Liver (tissue), 9 donors: ENCODE data around the gene CNIH2. TPM values are rescaled to one million over a fixed set of nuclear protein-coding genes. Genes with fewer than 3 reads are reported as not detected.

ENCODE experiments used
- DNase-seq: peaks from one replicate; pipeline ENCODE4 v3.0.0-alpha.2; 2017; ENCODE audit warnings: low spot score
- H3K27ac ChIP-seq, 2 donors: one replicate each; pipeline ENCODE4 v1.7.0; 2013; ENCODE audit warnings: inconsistent platforms in 2 of 2, low read length in 2 of 2, control low read depth in 1 of 2, low read depth in 1 of 2, mild to moderate bottlenecking in 1 of 2
- H3K27me3 ChIP-seq, 4 donors: one replicate each; pipeline versions ENCODE4 v1.6.1 to v1.7.0; 2013; ENCODE audit warnings: low read length in 3 of 4, inconsistent platforms in 1 of 4, mild to moderate bottlenecking in 1 of 4, moderate library complexity in 1 of 4; ENCODE audit not compliant: control insufficient read depth in 4 of 4, insufficient read depth in 4 of 4
- H3K36me3 ChIP-seq, 4 donors: one replicate each; pipeline versions ENCODE4 v1.6.1 to v1.7.0; 2013; ENCODE audit warnings: low read length in 3 of 4, mild to moderate bottlenecking in 3 of 4, low read depth in 1 of 4, moderate library complexity in 1 of 4; ENCODE audit not compliant: control insufficient read depth in 4 of 4, insufficient read depth in 3 of 4
- H3K4me1 ChIP-seq, 4 donors: one replicate each; pipeline versions ENCODE4 v1.6.1 to v1.7.0; 2013; ENCODE audit warnings: low read length in 3 of 4, mild to moderate bottlenecking in 3 of 4, moderate library complexity in 1 of 4; ENCODE audit not compliant: control insufficient read depth in 4 of 4, insufficient read depth in 4 of 4
- H3K4me3 ChIP-seq, 3 donors: one replicate each; pipeline versions ENCODE4 v1.6.1 to v1.7.0; 2013; ENCODE audit warnings: low read length in 3 of 3, control low read depth in 1 of 3, low read depth in 1 of 3, mild to moderate bottlenecking in 1 of 3
- H3K9ac ChIP-seq, 2 donors: one replicate each; pipeline ENCODE4 v1.7.0; 2013; ENCODE audit warnings: low read length in 2 of 2, mild to moderate bottlenecking in 2 of 2, moderate library complexity in 2 of 2, control low read depth in 1 of 2, low read depth in 1 of 2
- H3K9me3 ChIP-seq, 4 donors: one replicate each; pipeline versions ENCODE4 v1.6.1 to v1.7.0; 2013; ENCODE audit warnings: low read length in 3 of 4; ENCODE audit not compliant: control insufficient read depth in 4 of 4
- EGR1 ChIP-seq, 2 donors: IDR thresholded peaks; 2 replicates each; pipeline ENCODE4 v1.6.1; 2016 to 2018; ENCODE audit warnings: antibody characterized with exemption in 2 of 2, low read depth in 2 of 2
- FOXA1 ChIP-seq: IDR thresholded peaks from 2 replicates; pipeline ENCODE4 v1.6.1; 2016; ENCODE audit warnings: antibody characterized with exemption
- FOXA2 ChIP-seq: IDR thresholded peaks from 2 replicates; pipeline ENCODE4 v1.6.1; 2016; ENCODE audit warnings: antibody characterized with exemption
- GABPA ChIP-seq, 2 donors: IDR thresholded peaks in 1 of 2; conservative IDR thresholded peaks in 1 of 2; 2 replicates each; pipeline ENCODE4 v1.6.1; 2016; ENCODE audit warnings: antibody characterized with exemption in 2 of 2, mild to moderate bottlenecking in 1 of 2, moderate library complexity in 1 of 2
- HNF4A ChIP-seq, 2 donors: conservative IDR thresholded peaks; 2 replicates each; pipeline ENCODE4 v1.6.1; 2016; ENCODE audit warnings: antibody characterized with exemption in 2 of 2, mild to moderate bottlenecking in 2 of 2
- HNF4G ChIP-seq: IDR thresholded peaks from 2 replicates; pipeline ENCODE4 v1.6.1; 2016; ENCODE audit warnings: antibody characterized with exemption
- JUND ChIP-seq, 2 donors: IDR thresholded peaks; 2 replicates each; pipeline ENCODE4 v1.6.1; 2016; ENCODE audit warnings: antibody characterized with exemption in 2 of 2
- NR2F2 ChIP-seq: IDR thresholded peaks from 2 replicates; pipeline ENCODE4 v1.6.1; 2016; ENCODE audit warnings: antibody characterized with exemption
- RAD21 ChIP-seq, 2 donors: IDR thresholded peaks; 2 replicates each; pipeline ENCODE4 v1.6.1; 2016; ENCODE audit warnings: antibody characterized with exemption in 2 of 2, mild to moderate bottlenecking in 2 of 2
- RXRA ChIP-seq, 2 donors: IDR thresholded peaks; 2 replicates each; pipeline ENCODE4 v1.6.1; 2017 to 2018; ENCODE audit warnings: antibody characterized with exemption in 2 of 2, mild to moderate bottlenecking in 1 of 2
- SP1 ChIP-seq: IDR thresholded peaks from 2 replicates; pipeline ENCODE4 v1.6.1; 2018; ENCODE audit warnings: antibody characterized with exemption, mild to moderate bottlenecking
- TAF1 ChIP-seq: conservative IDR thresholded peaks from 2 replicates; pipeline ENCODE4 v1.6.1; 2016; ENCODE audit warnings: antibody characterized with exemption, mild to moderate bottlenecking
- YY1 ChIP-seq: IDR thresholded peaks from 2 replicates; pipeline ENCODE4 v1.6.1; 2016; ENCODE audit warnings: antibody characterized with exemption, mild to moderate bottlenecking
- WGBS: extraction: QIAGEN DNeasy Blood & Tissue Kit; methylation state at CpG from one replicate; pipeline ENCODE4 v1.1.7; 2013; 5-methylcytosine and 5-hydroxymethylcytosine counted together
- polyA plus RNA-seq, 2 donors: library from polyadenylated mRNA; stranded (reverse) in 1 of 2; unstranded in 1 of 2; fragments of 200-250 nt in 1 of 2; fragments of >200 nt in 1 of 2; fragmentation: Nextera tagmentation in 1 of 2; extraction: Ambion mirVana in 1 of 2; gene quantifications; one replicate each; pipeline versions ENCODE4 v1.2.1 to v1.2.3, GENCODE V29; 2013 to 2015
- total RNA-seq, 2 donors: library from RNA; depleted of rRNA; stranded (reverse); fragments of >200 nt; gene quantifications; one replicate each; pipeline ENCODE4 v1.2.3, GENCODE V29; 2014
- TF ChIP-seq, protein P1 (sequence below): IDR thresholded peaks from 2 replicates; pipeline ENCODE4 v1.6.1; 2016; ENCODE audit warnings: antibody characterized with exemption
- donor health status: healthy.
- donor health status: healthy.
- donor health status: healthy.
- donor health status: healthy.
- donor health status: healthy.

Gene CNIH2
- total and polyA plus RNA-seq, 4 donors = 0.07 TPM; not detected in 3

DNA sequence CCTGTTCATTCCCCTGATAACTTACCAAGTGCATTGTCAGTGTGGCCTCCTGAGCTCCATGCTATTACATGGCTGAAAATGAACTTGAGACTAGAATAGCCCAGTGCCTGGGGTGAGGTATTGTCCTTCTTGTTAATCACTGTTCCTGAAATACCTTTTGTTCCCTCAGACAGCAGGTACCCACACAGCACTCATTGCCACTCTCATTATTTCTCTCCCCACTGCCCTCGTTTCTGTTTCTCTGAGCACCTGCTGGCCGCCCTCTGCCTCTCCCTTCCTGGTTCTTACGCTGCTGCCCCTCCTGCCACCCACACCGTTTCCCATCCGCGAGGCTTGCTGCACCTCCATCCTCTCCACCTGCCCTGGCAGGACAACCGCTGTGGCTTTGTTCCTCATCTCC lies 46.4 kb upstream of the CNIH2 start (continued):
- TF ChIP-seq TAF1 (no peak), FOXA2 (no peak), JUND (IDR thresholded peaks at IDR 0.05) (no peak), RXRA (IDR thresholded peaks at IDR 0.05) (no peak), NR2F2 (no peak), HNF4G (no peak), SP1 (no peak)

DNA sequence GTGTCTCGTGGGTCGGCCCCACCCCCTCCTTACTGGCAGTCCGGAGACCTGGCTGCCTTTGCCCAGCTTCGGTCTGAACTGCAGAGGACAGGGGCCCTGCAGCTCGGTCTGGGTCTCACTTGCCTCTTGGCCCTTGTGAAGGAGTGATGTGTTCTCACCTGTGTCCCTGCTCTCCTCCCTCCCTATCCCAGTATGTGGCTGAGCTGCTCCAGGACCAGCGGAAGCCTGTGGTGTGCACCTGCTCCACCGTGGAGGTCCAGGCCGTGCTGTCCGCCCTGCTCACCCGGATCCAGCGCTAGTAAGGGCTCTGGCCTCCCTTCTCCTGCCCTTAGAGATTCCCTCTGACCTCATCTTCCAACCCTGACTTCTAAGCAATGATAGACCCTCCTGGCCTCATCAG lies 45.2 kb upstream of the CNIH2 start:
- Histone ChIP-seq H3K4me1 (no peaks in the 10 kb centered on the region), H3K27ac (no peak overlapping the region), H3K9ac (no peak overlapping the region), H3K4me3 (no peak overlapping the region), H3K27me3 (no peaks in the 10 kb centered on the region), H3K36me3 (peaks cover 3 to 28% (median 13%) of the 10 kb centered on the region in 4 donors), H3K9me3 (no peaks in the 10 kb centered on the region)
- DNase-seq = no peak
- WGBS = 94% methylated on average over 11 of the region's 11 CpGs
- TF ChIP-seq RXRA (IDR thresholded peaks at IDR 0.05) = no peak

DNA sequence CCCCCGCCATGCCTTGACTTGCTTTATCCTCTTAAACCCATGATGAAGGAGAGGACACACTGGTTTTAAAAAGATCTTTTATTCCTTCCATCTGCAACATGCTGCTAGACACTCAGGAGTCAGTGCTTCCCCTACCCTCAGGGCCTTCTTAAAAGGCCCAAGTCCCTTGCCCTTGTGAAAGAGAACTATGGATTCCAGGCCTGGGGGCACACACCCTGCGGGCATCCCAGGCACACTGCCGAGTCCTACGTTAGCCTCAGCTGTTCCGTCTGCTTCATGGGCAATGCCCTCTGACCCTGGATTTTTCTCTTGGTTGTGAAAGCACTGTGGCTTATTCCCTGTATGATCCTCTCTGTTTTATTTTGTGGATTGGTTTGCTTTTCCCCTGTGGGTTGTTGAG lies 44.7 kb upstream of the CNIH2 start:
- Histone ChIP-seq H3K9ac (no peak overlapping the region), H3K27me3 (no peaks in the 10 kb centered on the region), H3K4me1 (no peaks in the 10 kb centered on the region), H3K36me3 (peaks cover 3 to 28% (median 12%) of the 10 kb centered on the region in 4 donors), H3K9me3 (no peaks in the 10 kb centered on the region), H3K4me3 (no peak overlapping the region), H3K27ac (no peak overlapping the region)
- WGBS = 92% methylated on average over 5 of the region's 5 CpGs
- DNase-seq = no peak
- no peak for TF ChIP-seq YY1
- TF ChIP-seq FOXA1 = no peak
- TF ChIP-seq JUND (IDR thresholded peaks at IDR 0.05) = no peak
- TF ChIP-seq EGR1 (IDR thresholded peaks at IDR 0.05; ENCODE audit: low read depth in 2 of 2) = no peak
- TF ChIP-seq, protein P1, sequence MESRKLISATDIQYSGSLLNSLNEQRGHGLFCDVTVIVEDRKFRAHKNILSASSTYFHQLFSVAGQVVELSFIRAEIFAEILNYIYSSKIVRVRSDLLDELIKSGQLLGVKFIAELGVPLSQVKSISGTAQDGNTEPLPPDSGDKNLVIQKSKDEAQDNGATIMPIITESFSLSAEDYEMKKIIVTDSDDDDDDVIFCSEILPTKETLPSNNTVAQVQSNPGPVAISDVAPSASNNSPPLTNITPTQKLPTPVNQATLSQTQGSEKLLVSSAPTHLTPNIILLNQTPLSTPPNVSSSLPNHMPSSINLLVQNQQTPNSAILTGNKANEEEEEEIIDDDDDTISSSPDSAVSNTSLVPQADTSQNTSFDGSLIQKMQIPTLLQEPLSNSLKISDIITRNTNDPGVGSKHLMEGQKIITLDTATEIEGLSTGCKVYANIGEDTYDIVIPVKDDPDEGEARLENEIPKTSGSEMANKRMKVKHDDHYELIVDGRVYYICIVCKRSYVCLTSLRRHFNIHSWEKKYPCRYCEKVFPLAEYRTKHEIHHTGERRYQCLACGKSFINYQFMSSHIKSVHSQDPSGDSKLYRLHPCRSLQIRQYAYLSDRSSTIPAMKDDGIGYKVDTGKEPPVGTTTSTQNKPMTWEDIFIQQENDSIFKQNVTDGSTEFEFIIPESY = no peak
- no peak for TF ChIP-seq RXRA (IDR thresholded peaks at IDR 0.05)
- TF ChIP-seq HNF4G = no peak
- TF ChIP-seq HNF4A (conservative IDR thresholded peaks at IDR 0.05) = no peak
- no peak for TF ChIP-seq RAD21 (IDR thresholded peaks at IDR 0.05)
- no peak for TF ChIP-seq GABPA (IDR thresholded peaks at IDR 0.05 in 1 of 2, conservative IDR thresholded peaks at IDR 0.05 in 1 of 2)
- no peak for TF ChIP-seq SP1

DNA sequence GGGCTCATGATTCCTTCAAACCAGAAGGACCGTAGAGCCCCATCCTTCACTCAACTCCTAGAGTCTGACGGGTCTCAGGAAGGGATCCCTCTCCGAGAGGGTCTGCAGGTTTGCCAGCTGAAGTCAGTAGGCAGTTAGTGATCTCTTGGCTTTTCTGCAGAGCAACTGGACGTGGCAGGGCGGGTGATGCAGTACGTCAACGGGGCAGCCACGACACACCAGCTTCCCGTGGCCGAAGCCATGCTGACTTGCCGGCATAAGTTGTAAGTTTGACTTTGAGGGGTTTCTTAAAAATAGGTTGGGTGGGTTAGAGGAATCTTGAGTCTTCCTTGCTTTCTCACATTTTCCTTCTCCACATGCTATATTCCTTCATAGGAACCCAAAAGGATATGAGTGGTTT lies 42.8 kb upstream of the CNIH2 start:
- H3K27ac ChIP-seq = no peak overlapping the region
- no peak for DNase-seq
- H3K9ac ChIP-seq = no peak overlapping the region
- H3K9me3 ChIP-seq = no peaks in the 10 kb centered on the region
- no peaks in the 10 kb centered on the region for H3K4me1 ChIP-seq
- H3K4me3 ChIP-seq = no peak overlapping the region
- H3K27me3 ChIP-seq = no peaks in the 10 kb centered on the region
- TF ChIP-seq, protein P1 = no peak
- TF ChIP-seq FOXA1 = no peak
- no peak for TF ChIP-seq EGR1 (IDR thresholded peaks at IDR 0.05; ENCODE audit: low read depth in 2 of 2)
- TF ChIP-seq RAD21 (IDR thresholded peaks at IDR 0.05) = no peak
- TF ChIP-seq TAF1 = no peak
- no peak for TF ChIP-seq JUND (IDR thresholded peaks at IDR 0.05)
- TF ChIP-seq GABPA (IDR thresholded peaks at IDR 0.05 in 1 of 2, conservative IDR thresholded peaks at IDR 0.05 in 1 of 2) = no peak
- peaks cover 3 to 37% (median 12%) of the 10 kb centered on the region in 4 donors for H3K36me3 ChIP-seq
- WGBS = 93% methylated on average over 11 of the region's 11 CpGs
